GM18499 (cell line): ENCODE data around the gene ABCC3.

Experiments
- ATAC-seq: cut with Tn5 transposase; IDR thresholded peaks from one replicate; pipeline ENCODE4 v1.9.1; 2021; ENCODE audit warnings: moderate number of reproducible peaks; ENCODE audit not compliant: insufficient read depth, unreplicated experiment

ABCC3 gene

GRCh38 chr17:50634224-50634914 is at the start of gene ABCC3:
Gene ABCC3, plus strand, starts transcription at chr17:50634881. Its CDS starts 56 bp downstream, at chr17:50634937.
- ATAC-seq = no peak

GRCh38 chr17:50585346-50585745 is 49.3 kb upstream of the ABCC3 start:
- no peak for ATAC-seq

- no peak for ATAC-seq
These were observed 48.8 kb upstream of the ABCC3 start for GRCh38 chr17:50585891-50586290.

- no peak for ATAC-seq
These were observed 48.0 kb upstream of the ABCC3 start for GRCh38 chr17:50586421-50587247.

GRCh38 chr17:50587571-50587970 is 47.1 kb upstream of the ABCC3 start:
- no peak for ATAC-seq

GRCh38 chr17:50588391-50589049 is 46.2 kb upstream of the ABCC3 start:
- no peak for ATAC-seq

- ATAC-seq = no peak
These were observed 45.5 kb upstream of the ABCC3 start for GRCh38 chr17:50589095-50589705.

- no peak for ATAC-seq
These were observed 43.5 kb upstream of the ABCC3 start for GRCh38 chr17:50590946-50591737.

GRCh38 chr17:50593321-50593720 is 41.4 kb upstream of the ABCC3 start:
- no peak for ATAC-seq

GRCh38 chr17:50594128-50594823 is 40.4 kb upstream of the ABCC3 start:
- ATAC-seq = no peak

GRCh38 chr17:50594892-50595291 is 39.8 kb upstream of the ABCC3 start:
- no peak for ATAC-seq

- ATAC-seq = no peak
These were observed 38.3 kb upstream of the ABCC3 start for GRCh38 chr17:50596191-50597037.

- no peak for ATAC-seq
These were observed 36.2 kb upstream of the ABCC3 start for GRCh38 chr17:50598487-50598886.

GRCh38 chr17:50599606-50600005 is 35.1 kb upstream of the ABCC3 start:
- ATAC-seq = no peak

- ATAC-seq = no peak
These were observed 32.8 kb upstream of the ABCC3 start for GRCh38 chr17:50601823-50602375.

GRCh38 chr17:50602836-50603235 is 31.8 kb upstream of the ABCC3 start:
- ATAC-seq = no peak

GRCh38 chr17:50603340-50603739 is 31.3 kb upstream of the ABCC3 start:
- no peak for ATAC-seq

GRCh38 chr17:50604513-50604912 is 30.2 kb upstream of the ABCC3 start:
- ATAC-seq = no peak
